NCI-H1105 treated with DMSO at 0.1 percent for 48 hours (cell line): ENCODE data around the gene DRICH1.
A peak's percentile ranks its signal among the peaks of the same experiment; 100 is the strongest.
"Not testable (repeated sequence)": the region's sequence is repeated elsewhere in the genome, so short reads cannot be mapped to it uniquely, and the experiment has no call there.

Experiments
- DNase-seq: peaks from one replicate; lab custom pipeline; 2025; lab: John Stamatoyannopoulos, UW

The DRICH1 gene

GRCh38 chr22:23598805-23599518, 33.2 kb downstream of the DRICH1 start:
- no peak for DNase-seq

GRCh38 chr22:23597576-23598268, 34.4 kb downstream of the DRICH1 start:
- not testable (repeated sequence) for DNase-seq

GRCh38 chr22:23595904-23596303, 36.2 kb downstream of the DRICH1 start:
- DNase-seq = not testable (repeated sequence)

GRCh38 chr22:23591846-23592245, 40.3 kb downstream of the DRICH1 start:
- no peak for DNase-seq

- peak; percentile 12 for DNase-seq
Observed at GRCh38 chr22:23591201-23591791, 40.8 kb downstream of the DRICH1 start.

- no peak for DNase-seq
Observed at GRCh38 chr22:23583836-23584235, 48.3 kb downstream of the DRICH1 start.

- DNase-seq = no peak
Observed at GRCh38 chr22:23583153-23583552, 49.0 kb downstream of the DRICH1 start.

GRCh38 chr22:23581260-23581650, 50.9 kb downstream of the DRICH1 start:
- DNase-seq = no peak

GRCh38 chr22:23580576-23581259, 51.4 kb downstream of the DRICH1 start:
- DNase-seq = no peak

- no peak for DNase-seq
Observed at GRCh38 chr22:23579870-23580575, 52.1 kb downstream of the DRICH1 start, which contains the start of gene IGLL1. TSS of gene IGLL1 (minus strand) at chr22:23580290. CDS start at chr22:23580190, 100 bp downstream.

GRCh38 chr22:23579280-23579679, 52.8 kb downstream of the DRICH1 start:
- no peak for DNase-seq

GRCh38 chr22:23578306-23578705, 53.8 kb downstream of the DRICH1 start:
- DNase-seq = no peak

GRCh38 chr22:23576681-23577080, 55.4 kb downstream of the DRICH1 start:
- DNase-seq = no peak

GRCh38 chr22:23575601-23576000, 56.5 kb downstream of the DRICH1 start:
- no peak for DNase-seq

GRCh38 chr22:23574877-23575276, 57.2 kb downstream of the DRICH1 start:
- no peak for DNase-seq

- DNase-seq = no peak
Observed at GRCh38 chr22:23574371-23574811, 57.7 kb downstream of the DRICH1 start.

- DNase-seq = not testable (repeated sequence)
Observed at GRCh38 chr22:23573701-23574235, 58.4 kb downstream of the DRICH1 start.

GRCh38 chr22:23573106-23573505, 59.0 kb downstream of the DRICH1 start:
- DNase-seq = not testable (repeated sequence)

GRCh38 chr22:23571486-23571885, 60.6 kb downstream of the DRICH1 start:
- DNase-seq = no peak

- no peak for DNase-seq
Observed at GRCh38 chr22:23570681-23571080, 61.4 kb downstream of the DRICH1 start.

- DNase-seq = no peak
Observed at GRCh38 chr22:23569716-23570115, 62.4 kb downstream of the DRICH1 start.
